PFSK-1 (cell line): ENCODE results near the gene ANKK1.

Experiments
- FOXP2 ChIP-seq: optimal IDR thresholded peaks from 2 replicates; pipeline ENCODE3; 2011; ENCODE audit warnings: borderline replicate concordance, control low read depth, inconsistent platforms; ENCODE audit not compliant: insufficient read depth; ENCODE audit errors: extremely low read length, extremely low read depth
- POLR2AphosphoS5 ChIP-seq: IDR thresholded peaks from 2 replicates; pipeline ENCODE4 v1.6.1; 2012; ENCODE audit warnings: low read depth, mild to moderate bottlenecking, control low read depth, low read length, moderate library complexity
- REST ChIP-seq, 2 experiments: IDR thresholded peaks; 2 replicates each; pipeline versions ENCODE4 v1.6.1 to v1.8.0; 2011 to 2012; ENCODE audit warnings: low read depth in 2 of 2, low read length in 2 of 2, control low read depth in 1 of 2, inconsistent platforms in 1 of 2, mild to moderate bottlenecking in 1 of 2, moderate library complexity in 1 of 2; ENCODE audit not compliant: insufficient read depth in 1 of 2
- SIN3A ChIP-seq: IDR thresholded peaks from 2 replicates; pipeline ENCODE4 v1.6.1; 2012; ENCODE audit warnings: mild to moderate bottlenecking, low read length, moderate library complexity, borderline replicate concordance; ENCODE audit not compliant: insufficient read depth
- TAF1 ChIP-seq: IDR thresholded peaks from 2 replicates; pipeline ENCODE4 v1.6.1; 2012; ENCODE audit warnings: low read length, control low read depth, borderline replicate concordance; ENCODE audit not compliant: insufficient read depth

The ANKK1 gene

GRCh38 chr11:113410414-113411135 is 23.0 kb downstream of the ANKK1 start:
- TF ChIP-seq POLR2AphosphoS5 (no peak), TAF1 (no peak)

GRCh38 chr11:113411536-113411935 is 24.0 kb downstream of the ANKK1 start:
- TF ChIP-seq POLR2AphosphoS5 (no peak), SIN3A (no peak), FOXP2 (no peak), REST (IDR thresholded peaks at IDR 0.05; ENCODE audit: insufficient read depth in 1 of 2, low read depth in 2 of 2, low read length in 2 of 2) (no peak), TAF1 (no peak)

- TF ChIP-seq TAF1: no peak
- TF ChIP-seq REST (IDR thresholded peaks at IDR 0.05; ENCODE audit: insufficient read depth in 1 of 2, low read depth in 2 of 2, low read length in 2 of 2): no peak
- no peak for TF ChIP-seq SIN3A
- no peak for TF ChIP-seq POLR2AphosphoS5
- TF ChIP-seq FOXP2: no peak
Measured at GRCh38 chr11:113412675-113413074, 25.1 kb downstream of the ANKK1 start.

- TF ChIP-seq FOXP2 (no peak), REST (IDR thresholded peaks at IDR 0.05; ENCODE audit: insufficient read depth in 1 of 2, low read depth in 2 of 2, low read length in 2 of 2) (no peak), POLR2AphosphoS5 (no peak), SIN3A (no peak)
Measured at GRCh38 chr11:113415343-113415742, 27.8 kb downstream of the ANKK1 start.

- no peak for TF ChIP-seq POLR2AphosphoS5
Measured at GRCh38 chr11:113417428-113417827, 29.8 kb downstream of the ANKK1 start.

- TF ChIP-seq TAF1: no peak
- TF ChIP-seq SIN3A: no peak
- TF ChIP-seq FOXP2: no peak
- TF ChIP-seq POLR2AphosphoS5: no peak
- TF ChIP-seq REST (IDR thresholded peaks at IDR 0.05; ENCODE audit: insufficient read depth in 1 of 2, low read depth in 2 of 2, low read length in 2 of 2): no peak
Measured at GRCh38 chr11:113419454-113420003, 31.9 kb downstream of the ANKK1 start.
